Fibroblast of the conjunctiva (primary cell): ENCODE data around the gene KCNF1.

Experiments
- DNase-seq: peaks from one replicate; pipeline ENCODE4 v3.0.0-alpha.2; 2010; ENCODE audit warnings: low read depth

KCNF1 gene, protein sequence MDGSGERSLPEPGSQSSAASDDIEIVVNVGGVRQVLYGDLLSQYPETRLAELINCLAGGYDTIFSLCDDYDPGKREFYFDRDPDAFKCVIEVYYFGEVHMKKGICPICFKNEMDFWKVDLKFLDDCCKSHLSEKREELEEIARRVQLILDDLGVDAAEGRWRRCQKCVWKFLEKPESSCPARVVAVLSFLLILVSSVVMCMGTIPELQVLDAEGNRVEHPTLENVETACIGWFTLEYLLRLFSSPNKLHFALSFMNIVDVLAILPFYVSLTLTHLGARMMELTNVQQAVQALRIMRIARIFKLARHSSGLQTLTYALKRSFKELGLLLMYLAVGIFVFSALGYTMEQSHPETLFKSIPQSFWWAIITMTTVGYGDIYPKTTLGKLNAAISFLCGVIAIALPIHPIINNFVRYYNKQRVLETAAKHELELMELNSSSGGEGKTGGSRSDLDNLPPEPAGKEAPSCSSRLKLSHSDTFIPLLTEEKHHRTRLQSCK

DNA sequence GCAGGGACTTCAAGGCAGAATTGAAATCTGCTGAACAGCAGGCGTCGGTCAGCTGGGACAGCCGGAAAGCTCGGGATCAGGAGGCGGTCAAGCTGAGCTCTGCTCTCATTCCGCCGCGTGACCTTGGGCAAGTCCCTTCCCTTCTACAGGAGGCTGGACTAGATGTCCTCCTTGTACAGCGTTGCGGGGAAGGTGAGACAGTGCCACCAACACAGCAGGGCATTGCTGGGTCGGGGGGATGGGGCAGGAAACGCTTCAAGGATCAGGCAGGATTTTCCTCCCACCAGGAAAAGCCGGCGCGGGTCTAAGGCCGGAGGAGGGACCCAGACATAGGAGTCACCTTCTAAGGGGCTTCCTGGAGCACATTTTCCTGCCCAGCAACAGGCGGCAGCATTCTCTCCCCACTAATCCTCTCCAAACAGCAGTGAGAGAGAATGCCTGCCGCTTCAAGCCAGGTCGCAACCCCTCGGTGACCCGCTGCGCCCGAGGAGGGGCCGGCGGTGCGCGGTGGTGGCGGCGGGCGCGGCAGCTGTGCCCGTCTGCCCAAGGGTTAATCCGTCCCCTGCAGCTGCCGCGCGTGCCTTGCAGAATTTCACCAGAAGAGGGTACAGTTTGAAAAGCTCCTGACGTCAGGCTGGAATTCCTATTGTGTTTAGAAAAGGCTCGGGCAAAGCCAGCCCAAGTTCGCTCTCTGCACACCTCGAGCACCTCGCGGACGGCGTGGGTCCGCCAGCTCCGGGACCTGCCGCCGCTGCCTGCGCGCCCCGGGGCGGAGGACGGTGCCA, at the start of gene KCNF1:
KCNF1 (plus strand) TSS at position 644 of the 785 bp plus-strand sequence. CDS start 493 bp downstream, outside the sequence.
- DNase-seq: peak; percentile 14

GRCh38 chr2:10862330-10862729, 49.4 kb upstream of the KCNF1 start:
- DNase-seq: no peak

DNA sequence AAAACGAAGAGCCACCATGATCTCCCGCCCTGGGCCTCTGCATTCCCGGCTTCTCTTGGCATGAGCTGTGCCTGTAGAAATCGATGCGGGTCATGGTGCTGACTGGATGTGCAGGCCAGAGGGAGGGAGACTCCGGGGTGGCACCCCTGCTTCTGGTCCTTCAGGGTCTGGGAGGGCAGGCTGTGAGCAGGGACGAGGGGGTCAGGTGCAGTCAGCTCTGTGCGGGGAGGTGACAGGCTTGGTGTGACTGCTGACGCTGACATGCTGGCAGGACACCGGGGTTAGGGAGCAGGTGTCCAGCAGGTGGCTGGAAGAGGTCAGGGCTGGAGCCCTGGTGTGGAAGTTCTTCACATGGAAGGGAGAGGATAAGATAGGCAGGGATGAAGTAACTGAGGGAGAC, 48.7 kb upstream of the KCNF1 start:
- no peak for DNase-seq

DNA sequence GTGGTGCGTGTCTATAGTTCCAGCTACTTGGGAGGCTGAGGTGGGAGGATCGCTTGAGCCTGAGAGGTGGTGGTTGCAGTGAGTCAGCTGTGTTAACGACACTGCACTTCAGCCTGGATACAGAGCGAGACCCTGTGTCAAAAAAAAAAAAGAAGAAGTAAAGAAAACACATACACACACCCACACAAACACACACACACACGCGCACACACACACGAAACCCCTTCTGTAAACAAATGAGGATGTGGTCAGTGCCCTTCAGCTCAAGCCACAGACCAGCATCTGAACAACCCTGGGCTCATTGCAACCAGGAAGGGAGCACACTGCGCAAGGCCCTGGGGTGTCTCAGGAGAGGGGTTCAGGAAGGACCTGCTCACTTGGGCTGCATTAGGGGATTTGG, 47.9 kb upstream of the KCNF1 start:
- no peak for DNase-seq

DNA sequence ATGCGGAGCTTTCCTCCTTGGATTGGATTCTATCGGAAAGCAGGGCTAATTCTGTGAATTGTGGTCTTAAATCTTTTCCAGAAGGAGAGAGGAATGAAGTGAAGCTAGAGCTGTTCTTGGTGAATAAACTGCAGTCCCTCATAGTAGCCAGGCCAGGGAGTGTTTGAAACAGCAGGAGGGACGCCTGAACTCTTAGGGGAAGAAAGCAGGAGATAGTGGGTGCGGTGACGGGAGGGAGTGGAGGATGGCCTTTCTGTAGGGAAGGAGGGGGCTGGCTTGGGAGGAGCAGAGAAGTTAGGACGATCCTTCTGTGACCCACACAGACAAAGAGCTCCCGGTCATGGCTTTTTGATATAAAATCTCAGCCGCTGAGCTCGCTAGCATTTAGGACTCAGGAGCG, 47.5 kb upstream of the KCNF1 start:
- DNase-seq: no peak

DNA sequence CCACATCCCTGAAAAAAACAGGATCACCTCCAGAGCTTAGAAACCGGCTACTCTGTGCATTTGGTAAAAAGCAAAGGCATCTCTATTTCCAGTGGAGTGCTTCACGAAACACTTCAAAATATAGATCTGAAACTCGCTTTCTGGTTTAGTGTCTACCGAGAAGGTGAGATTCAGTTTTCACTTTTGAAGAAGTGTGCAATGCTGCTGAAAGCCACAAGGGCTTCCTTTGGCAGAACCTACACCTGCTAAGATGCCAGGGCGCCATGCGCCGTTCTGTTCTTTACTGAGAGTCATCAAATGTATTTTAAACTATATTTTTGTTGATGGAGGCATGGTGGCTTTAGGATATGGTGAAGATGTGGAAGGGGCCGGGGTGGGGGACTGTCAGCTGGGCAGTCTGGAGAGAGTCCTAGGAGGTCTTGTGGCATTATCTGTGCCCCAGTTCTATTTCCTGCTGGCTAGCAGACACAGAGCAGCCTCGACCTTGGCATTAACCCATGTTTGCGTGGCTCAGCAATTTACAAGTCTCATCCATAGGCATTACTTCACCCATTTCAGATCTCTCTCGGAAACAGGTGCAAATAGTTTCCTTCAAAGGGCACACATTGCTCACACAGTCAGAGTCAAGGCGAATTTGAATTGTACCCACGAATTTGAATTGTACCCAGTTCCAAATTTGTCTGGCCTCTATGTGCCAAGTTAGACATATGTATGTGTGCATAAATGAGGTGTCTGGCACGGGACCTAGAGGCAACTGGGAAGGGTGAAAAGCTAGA, 46.7 kb upstream of the KCNF1 start:
- DNase-seq: no peak

- DNase-seq: no peak
Observed at GRCh38 chr2:10865841-10866240, 45.9 kb upstream of the KCNF1 start.

DNA sequence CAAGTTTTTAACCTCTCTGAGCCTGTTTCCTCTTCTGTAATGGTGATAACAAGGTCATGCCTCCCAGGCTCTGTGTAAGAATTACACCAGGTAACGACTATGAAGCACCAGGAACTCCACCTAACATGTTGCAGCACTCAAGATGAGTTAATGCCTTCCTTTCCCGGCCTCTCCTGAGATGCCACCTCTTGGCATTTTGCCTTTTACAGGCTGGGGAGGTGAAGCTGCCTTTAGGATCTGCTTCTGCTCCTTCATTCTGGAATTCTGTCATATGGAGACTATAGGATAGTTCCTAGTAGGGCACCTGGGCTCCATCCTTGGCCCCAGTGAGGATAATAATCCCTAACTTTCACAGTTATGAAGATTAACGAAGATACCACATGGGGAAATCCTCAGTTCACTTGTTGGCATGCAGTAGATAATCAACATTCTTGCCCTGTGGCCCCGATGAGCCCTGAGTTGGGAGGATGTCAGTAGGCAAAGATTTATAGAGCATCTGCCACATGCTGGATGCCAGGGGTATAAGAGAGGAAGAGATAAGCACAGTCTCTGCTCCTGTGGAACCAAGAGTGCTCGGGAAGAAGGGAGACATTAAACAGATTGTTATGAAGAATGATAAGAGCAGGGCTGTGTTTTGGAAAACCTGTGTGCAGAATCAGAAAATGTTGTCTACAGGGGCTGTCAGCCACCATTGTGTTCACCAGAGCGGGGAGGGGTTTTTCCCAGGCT, 43.9 kb upstream of the KCNF1 start:
- no peak for DNase-seq

- DNase-seq: no peak
Observed at GRCh38 chr2:10868465-10869314, 43.0 kb upstream of the KCNF1 start.

DNA sequence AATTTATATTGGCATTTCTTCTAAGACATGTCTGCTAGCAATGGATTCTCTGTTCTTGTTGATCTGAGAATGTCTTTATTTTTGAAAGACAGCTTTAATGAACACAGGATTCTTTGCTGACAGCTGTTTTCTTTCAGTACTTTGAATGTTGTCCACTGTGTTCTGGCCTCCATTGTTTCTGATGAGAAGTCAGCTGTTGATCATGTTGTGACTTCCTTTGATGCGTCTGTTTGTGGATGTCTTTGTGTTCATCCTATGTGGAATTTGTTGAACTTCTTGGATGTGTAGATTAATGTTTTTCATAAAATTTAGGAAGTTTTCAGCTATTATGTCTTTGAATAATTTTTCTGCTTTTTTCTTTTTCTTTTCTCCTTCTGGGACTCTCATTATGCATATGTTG, 39.8 kb upstream of the KCNF1 start:
- DNase-seq: no peak

GRCh38 chr2:10873171-10873570, 38.6 kb upstream of the KCNF1 start:
- no peak for DNase-seq

- no peak for DNase-seq
Observed at GRCh38 chr2:10873790-10874437, 37.8 kb upstream of the KCNF1 start.

DNA sequence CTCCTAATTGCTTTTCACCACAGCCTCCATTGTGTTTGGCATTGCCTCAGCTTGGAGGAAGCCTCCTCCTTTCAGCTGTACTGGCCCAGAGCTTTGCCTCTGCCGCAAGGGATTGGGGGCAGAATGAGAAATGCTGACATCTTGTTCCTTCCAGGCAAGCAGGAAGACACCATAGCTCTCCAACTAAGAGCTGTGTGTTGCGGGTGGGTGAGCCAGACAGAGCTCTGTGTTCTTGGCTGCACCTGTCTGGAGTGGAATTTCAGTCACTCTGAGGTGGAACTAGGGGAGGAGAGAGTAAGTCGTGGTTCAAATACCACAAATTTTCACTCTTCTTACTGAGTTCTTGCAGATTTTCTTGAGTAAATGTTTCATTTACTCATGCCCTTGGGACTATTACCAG, 36.6 kb upstream of the KCNF1 start:
- DNase-seq: no peak

- DNase-seq: no peak
Observed at GRCh38 chr2:10876394-10876793, 35.3 kb upstream of the KCNF1 start.

DNA sequence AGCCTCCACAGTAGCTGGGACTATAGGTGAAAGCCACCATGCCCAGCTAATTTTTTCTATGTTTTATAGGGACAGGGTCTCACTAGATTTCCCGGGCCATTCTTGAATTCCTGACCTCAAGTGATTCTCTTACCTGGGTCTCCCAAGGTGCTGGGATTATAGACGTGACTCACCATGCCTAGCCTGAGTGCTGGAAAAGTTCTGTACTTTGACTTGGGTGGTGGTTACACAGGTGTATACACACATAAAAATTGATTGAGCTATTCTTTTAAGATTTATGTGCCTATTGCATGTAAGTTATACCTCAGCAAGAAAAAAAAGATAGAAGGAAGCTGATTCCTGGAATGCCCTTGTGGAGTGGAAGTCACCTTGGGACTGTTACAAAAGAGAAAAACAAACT, 34.8 kb upstream of the KCNF1 start:
- DNase-seq: no peak

GRCh38 chr2:10877651-10878111, 34.1 kb upstream of the KCNF1 start:
- no peak for DNase-seq

- no peak for DNase-seq
Observed at GRCh38 chr2:10878268-10878915, 33.3 kb upstream of the KCNF1 start.

DNA sequence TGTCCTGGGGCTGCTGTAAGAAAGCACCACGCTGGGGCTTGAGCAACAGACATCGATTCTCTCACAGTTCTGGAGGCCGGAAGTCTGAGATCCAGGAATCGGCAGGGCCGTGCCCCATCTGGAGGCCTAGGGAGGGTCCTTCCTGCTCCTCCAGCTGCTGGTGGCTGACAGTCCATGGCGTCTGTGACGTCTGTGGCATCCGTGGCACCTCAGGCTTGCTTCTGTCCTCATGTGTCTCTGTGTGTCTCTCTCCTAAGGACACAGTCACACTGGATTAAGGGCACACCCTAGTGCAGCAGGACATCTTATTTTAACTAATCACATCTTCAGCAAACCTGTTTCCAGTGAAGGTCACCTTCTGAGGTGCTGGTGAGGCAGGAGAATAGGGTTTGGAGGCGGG, 32.6 kb upstream of the KCNF1 start:
- no peak for DNase-seq
